PFSK-1 (cell line): ENCODE data around the gene CCDC66.

ENCODE experiments used
- FOXP2 ChIP-seq: optimal IDR thresholded peaks from 2 replicates; pipeline ENCODE3; 2011; ENCODE audit warnings: borderline replicate concordance, control low read depth, inconsistent platforms; ENCODE audit not compliant: insufficient read depth; ENCODE audit errors: extremely low read length, extremely low read depth
- POLR2AphosphoS5 ChIP-seq: IDR thresholded peaks from 2 replicates; pipeline ENCODE4 v1.6.1; 2012; ENCODE audit warnings: low read depth, mild to moderate bottlenecking, control low read depth, low read length, moderate library complexity
- SIN3A ChIP-seq: IDR thresholded peaks from 2 replicates; pipeline ENCODE4 v1.6.1; 2012; ENCODE audit warnings: mild to moderate bottlenecking, low read length, moderate library complexity, borderline replicate concordance; ENCODE audit not compliant: insufficient read depth
- TAF1 ChIP-seq: IDR thresholded peaks from 2 replicates; pipeline ENCODE4 v1.6.1; 2012; ENCODE audit warnings: low read length, control low read depth, borderline replicate concordance; ENCODE audit not compliant: insufficient read depth
- TF ChIP-seq, protein P1 (sequence below), 2 experiments: IDR thresholded peaks; 2 replicates each; pipeline versions ENCODE4 v1.6.1 to v1.8.0; 2011 to 2012; ENCODE audit warnings: low read depth in 2 of 2, low read length in 2 of 2, control low read depth in 1 of 2, inconsistent platforms in 1 of 2, mild to moderate bottlenecking in 1 of 2, moderate library complexity in 1 of 2; ENCODE audit not compliant: insufficient read depth in 1 of 2

DNA sequence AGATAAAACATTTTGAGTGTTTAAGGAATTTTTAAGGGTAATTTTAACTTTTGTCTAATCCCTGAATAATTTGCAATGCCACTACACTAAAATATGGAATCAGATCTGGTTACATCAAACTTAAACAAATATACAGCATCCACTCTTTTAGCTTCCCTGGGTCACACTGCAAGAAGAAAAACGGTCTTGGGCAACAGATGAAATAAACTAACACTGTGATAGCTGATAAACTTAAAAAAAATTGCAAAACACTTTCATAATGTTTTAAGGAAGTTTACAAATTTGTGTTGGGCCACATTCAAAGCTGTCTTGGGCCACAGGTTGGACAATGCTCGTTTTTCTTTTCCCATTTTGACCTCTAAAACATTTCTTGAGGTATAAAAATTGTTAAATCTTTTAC lies 34.3 kb downstream of the CCDC66 start:
- TF ChIP-seq POLR2AphosphoS5 (no peak), FOXP2 (no peak), TAF1 (no peak), SIN3A (no peak)
- TF ChIP-seq, protein P1, sequence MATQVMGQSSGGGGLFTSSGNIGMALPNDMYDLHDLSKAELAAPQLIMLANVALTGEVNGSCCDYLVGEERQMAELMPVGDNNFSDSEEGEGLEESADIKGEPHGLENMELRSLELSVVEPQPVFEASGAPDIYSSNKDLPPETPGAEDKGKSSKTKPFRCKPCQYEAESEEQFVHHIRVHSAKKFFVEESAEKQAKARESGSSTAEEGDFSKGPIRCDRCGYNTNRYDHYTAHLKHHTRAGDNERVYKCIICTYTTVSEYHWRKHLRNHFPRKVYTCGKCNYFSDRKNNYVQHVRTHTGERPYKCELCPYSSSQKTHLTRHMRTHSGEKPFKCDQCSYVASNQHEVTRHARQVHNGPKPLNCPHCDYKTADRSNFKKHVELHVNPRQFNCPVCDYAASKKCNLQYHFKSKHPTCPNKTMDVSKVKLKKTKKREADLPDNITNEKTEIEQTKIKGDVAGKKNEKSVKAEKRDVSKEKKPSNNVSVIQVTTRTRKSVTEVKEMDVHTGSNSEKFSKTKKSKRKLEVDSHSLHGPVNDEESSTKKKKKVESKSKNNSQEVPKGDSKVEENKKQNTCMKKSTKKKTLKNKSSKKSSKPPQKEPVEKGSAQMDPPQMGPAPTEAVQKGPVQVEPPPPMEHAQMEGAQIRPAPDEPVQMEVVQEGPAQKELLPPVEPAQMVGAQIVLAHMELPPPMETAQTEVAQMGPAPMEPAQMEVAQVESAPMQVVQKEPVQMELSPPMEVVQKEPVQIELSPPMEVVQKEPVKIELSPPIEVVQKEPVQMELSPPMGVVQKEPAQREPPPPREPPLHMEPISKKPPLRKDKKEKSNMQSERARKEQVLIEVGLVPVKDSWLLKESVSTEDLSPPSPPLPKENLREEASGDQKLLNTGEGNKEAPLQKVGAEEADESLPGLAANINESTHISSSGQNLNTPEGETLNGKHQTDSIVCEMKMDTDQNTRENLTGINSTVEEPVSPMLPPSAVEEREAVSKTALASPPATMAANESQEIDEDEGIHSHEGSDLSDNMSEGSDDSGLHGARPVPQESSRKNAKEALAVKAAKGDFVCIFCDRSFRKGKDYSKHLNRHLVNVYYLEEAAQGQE (IDR thresholded peaks at IDR 0.05; ENCODE audit: insufficient read depth in 1 of 2, low read depth in 2 of 2, low read length in 2 of 2): no peak
